Hepatocyte (in vitro differentiated cells): ENCODE measurements around the gene FREM1. TPM values are rescaled to one million over a fixed set of nuclear protein-coding genes. Genes with fewer than 3 reads are reported as not detected.
A peak's percentile ranks its signal among the peaks of the same experiment; 100 is the strongest.

Source experiments
- DNase-seq: peaks from one replicate; pipeline ENCODE4 v3.0.0-alpha.2; 2016; ENCODE audit warnings: low spot score
- H2AFZ ChIP-seq: fragments of 200-600 bp; sonication (generic); 2 replicates; pipeline ENCODE4 v1.6.0; 2016; ENCODE audit warnings: antibody characterized with exemption, mild to moderate bottlenecking
- H3K27ac ChIP-seq: fragments of 200-600 bp; sonication (generic); 2 replicates; pipeline ENCODE4 v1.5.1; 2016; ENCODE audit warnings: mild to moderate bottlenecking
- H3K27me3 ChIP-seq: fragments of 200-600 bp; sonication (generic); 2 replicates; pipeline ENCODE4 v1.6.1; 2016
- H3K36me3 ChIP-seq: fragments of 200-600 bp; sonication (generic); replicated peaks from 2 replicates; pipeline ENCODE4 v1.5.1; 2016; ENCODE audit warnings: low read depth; ENCODE audit not compliant: insufficient read depth
- H3K4me1 ChIP-seq: fragments of 200-600 bp; sonication (generic); 2 replicates; pipeline ENCODE4 v1.5.1; 2016; ENCODE audit warnings: mild to moderate bottlenecking, moderate library complexity; ENCODE audit not compliant: insufficient read depth
- H3K4me2 ChIP-seq: fragments of 200-600 bp; sonication (generic); 2 replicates; pipeline ENCODE4 v1.6.0; 2016
- H3K4me3 ChIP-seq: fragments of 200-600 bp; sonication (generic); 2 replicates; pipeline ENCODE4 v1.5.1; 2016; ENCODE audit warnings: mild to moderate bottlenecking
- H3K79me2 ChIP-seq: fragments of 200-600 bp; sonication (generic); 2 replicates; pipeline ENCODE4 v1.6.0; 2017; ENCODE audit warnings: mild to moderate bottlenecking
- H3K9me2 ChIP-seq: fragments of 200-600 bp; sonication (generic); replicated peaks from 2 replicates; pipeline ENCODE4 v1.6.0; 2017; ENCODE audit warnings: mild to moderate bottlenecking; ENCODE audit not compliant: insufficient read depth
- H3K9me3 ChIP-seq: fragments of 200-600 bp; sonication (generic); 2 replicates; pipeline ENCODE4 v1.5.1; 2016; ENCODE audit warnings: low read depth, mild to moderate bottlenecking
- H4K20me1 ChIP-seq: fragments of 200-600 bp; sonication (generic); 2 replicates; pipeline ENCODE4 v1.6.0; 2016; ENCODE audit warnings: mild to moderate bottlenecking; ENCODE audit not compliant: insufficient read depth, poor library complexity, severe bottlenecking
- CTCF ChIP-seq: fragments of 200-600 bp; sonication (generic); IDR thresholded peaks from 2 replicates; pipeline ENCODE4 v1.5.1; 2016; ENCODE audit warnings: antibody characterized with exemption, mild to moderate bottlenecking; ENCODE audit not compliant: poor library complexity
- EZH2 ChIP-seq: fragments of 200-600 bp; sonication (generic); IDR thresholded peaks from 2 replicates; pipeline ENCODE4 v1.6.1; 2016; ENCODE audit warnings: antibody characterized with exemption, mild to moderate bottlenecking, borderline replicate concordance
- EZH2phosphoT487 ChIP-seq: fragments of 200-600 bp; sonication (generic); IDR thresholded peaks from one replicate; pipeline ENCODE4 v1.6.1; 2018; ENCODE audit warnings: antibody characterized with exemption, mild to moderate bottlenecking, low read depth, moderate library complexity; ENCODE audit not compliant: unreplicated experiment, severe bottlenecking
- WGBS: methylation state at CpG from one replicate; pipeline ENCODE4 v1.1.6; 2016; ENCODE audit warnings: low lambda C conversion rate; ENCODE audit errors: missing lambda C conversion rate; 5-methylcytosine and 5-hydroxymethylcytosine counted together
- polyA plus RNA-seq: library from polyadenylated mRNA; unstranded; fragments of >200 nt; fragmentation: Nextera tagmentation; extraction: Ambion mirVana; gene quantifications from 2 replicates; pipeline ENCODE4 v1.2.1, GENCODE V29; 2016
- total RNA-seq: library from RNA; depleted of rRNA; stranded (reverse); fragments of >200 nt; gene quantifications from 2 replicates; pipeline ENCODE4 v1.2.3, GENCODE V29; 2014

Gene FREM1
- total and polyA plus RNA-seq, 2 experiments from 2014 or later: 9.7 to 36.1 TPM

- H4K20me1 ChIP-seq: no peaks in the 10 kb centered on the region
- H2AFZ ChIP-seq: peak overlapping the region; percentile 97
- TF ChIP-seq EZH2phosphoT487 (no peak), CTCF (no peak), EZH2 (no peak)
- no peaks in the 10 kb centered on the region for H3K9me3 ChIP-seq
- H3K9me2 ChIP-seq: no peaks in the 10 kb centered on the region
- WGBS: 7% methylated on average over 16 of the region's 35 CpGs
- peak overlapping the region; percentile 77 for H3K27ac ChIP-seq
- H3K79me2 ChIP-seq: peaks cover 32% of the 10 kb centered on the region
- no peaks in the 10 kb centered on the region for H3K36me3 ChIP-seq
- no peak for DNase-seq
- H3K27me3 ChIP-seq: no peaks in the 10 kb centered on the region
- H3K4me1 ChIP-seq: no peaks in the 10 kb centered on the region
- H3K4me2 ChIP-seq: peak overlapping the region; percentile 96
- H3K4me3 ChIP-seq: peak overlapping the region; percentile 44
These were observed 217.6 kb downstream of the FREM1 start for GRCh38 chr9:14692470-14693250.

GRCh38 chr9:14690948-14691730, 219.1 kb downstream of the FREM1 start:
- Histone ChIP-seq H3K27me3 (no peaks in the 10 kb centered on the region), H3K36me3 (no peaks in the 10 kb centered on the region), H3K4me3 (no peak overlapping the region), H3K9me3 (no peaks in the 10 kb centered on the region), H2AFZ (no peak overlapping the region), H3K4me1 (no peaks in the 10 kb centered on the region), H3K27ac (no peak overlapping the region), H3K9me2 (no peaks in the 10 kb centered on the region), H3K79me2 (peaks cover 34% of the 10 kb centered on the region), H3K4me2 (peak overlapping the region; percentile 96), H4K20me1 (no peaks in the 10 kb centered on the region)
- no peak for DNase-seq
- TF ChIP-seq CTCF (no peak), EZH2phosphoT487 (no peak), EZH2 (no peak)
- 87% methylated on average over 7 of the region's 7 CpGs for WGBS

- peaks cover 4% of the 10 kb centered on the region for H3K36me3 ChIP-seq
- H3K27me3 ChIP-seq: no peaks in the 10 kb centered on the region
- no peak overlapping the region for H2AFZ ChIP-seq
- no peak overlapping the region for H3K27ac ChIP-seq
- no peaks in the 10 kb centered on the region for H3K4me1 ChIP-seq
- DNase-seq: no peak
- H3K9me3 ChIP-seq: no peaks in the 10 kb centered on the region
- peaks cover 32% of the 10 kb centered on the region for H3K79me2 ChIP-seq
- no peak overlapping the region for H3K4me3 ChIP-seq
- no peaks in the 10 kb centered on the region for H3K9me2 ChIP-seq
- no peak for TF ChIP-seq CTCF
- TF ChIP-seq EZH2phosphoT487: no peak
- TF ChIP-seq EZH2: no peak
- no peak overlapping the region for H3K4me2 ChIP-seq
- 94% methylated on average over 12 of the region's 12 CpGs for WGBS
- no peaks in the 10 kb centered on the region for H4K20me1 ChIP-seq
These were observed 223.0 kb downstream of the FREM1 start for GRCh38 chr9:14687042-14687719.
